Bronchial epithelial cell (primary cell): ENCODE measurements around the gene IFNL1. TPM values are rescaled to one million over a fixed set of nuclear protein-coding genes. Genes with fewer than 3 reads are reported as not detected.

ENCODE experiments used
- DNase-seq: peaks from one replicate; pipeline ENCODE4 v3.0.0-alpha.2; 2010; ENCODE audit warnings: low read depth
- FAIRE-seq: peaks from 2 replicates; lab custom pipeline; 2011; peaks lifted over from hg19 to GRCh38; lab: Jason Lieb, UNC
- H3K27me3 ChIP-seq: 2 replicates; pipeline ENCODE4 v1.5.1; 2011; ENCODE audit warnings: low read length; ENCODE audit not compliant: control insufficient read depth, insufficient read depth
- H3K36me3 ChIP-seq: 2 replicates; pipeline ENCODE4 v1.5.1; 2011; ENCODE audit warnings: low read length; ENCODE audit not compliant: control insufficient read depth, insufficient read depth
- H3K4me3 ChIP-seq: 2 replicates; pipeline ENCODE4 v1.5.1; 2011; ENCODE audit warnings: mild to moderate bottlenecking, low read depth, low read length, control low read depth
- total RNA-seq: library from RNA; depleted of rRNA; stranded (reverse); fragments of >200 nt; gene quantifications from 2 replicates; pipeline ENCODE4 v1.2.1, GENCODE V29; 2014
- TF ChIP-seq, protein P1 (sequence below): IDR thresholded peaks from 2 replicates; pipeline ENCODE4 v1.5.1; 2011; ENCODE audit warnings: mild to moderate bottlenecking, moderate library complexity, low read length, control low read depth, inconsistent platforms; ENCODE audit not compliant: insufficient read depth, severe bottlenecking

IFNL1 gene
- total RNA-seq, 1 donor from 2014 or later: not detected

- DNase-seq (no peak), FAIRE-seq (no peak)
- Histone ChIP-seq H3K4me3 (no peak overlapping the region), H3K36me3 (no peaks in the 10 kb centered on the region), H3K27me3 (peaks cover 3% of the 10 kb centered on the region)
- TF ChIP-seq, protein P1, sequence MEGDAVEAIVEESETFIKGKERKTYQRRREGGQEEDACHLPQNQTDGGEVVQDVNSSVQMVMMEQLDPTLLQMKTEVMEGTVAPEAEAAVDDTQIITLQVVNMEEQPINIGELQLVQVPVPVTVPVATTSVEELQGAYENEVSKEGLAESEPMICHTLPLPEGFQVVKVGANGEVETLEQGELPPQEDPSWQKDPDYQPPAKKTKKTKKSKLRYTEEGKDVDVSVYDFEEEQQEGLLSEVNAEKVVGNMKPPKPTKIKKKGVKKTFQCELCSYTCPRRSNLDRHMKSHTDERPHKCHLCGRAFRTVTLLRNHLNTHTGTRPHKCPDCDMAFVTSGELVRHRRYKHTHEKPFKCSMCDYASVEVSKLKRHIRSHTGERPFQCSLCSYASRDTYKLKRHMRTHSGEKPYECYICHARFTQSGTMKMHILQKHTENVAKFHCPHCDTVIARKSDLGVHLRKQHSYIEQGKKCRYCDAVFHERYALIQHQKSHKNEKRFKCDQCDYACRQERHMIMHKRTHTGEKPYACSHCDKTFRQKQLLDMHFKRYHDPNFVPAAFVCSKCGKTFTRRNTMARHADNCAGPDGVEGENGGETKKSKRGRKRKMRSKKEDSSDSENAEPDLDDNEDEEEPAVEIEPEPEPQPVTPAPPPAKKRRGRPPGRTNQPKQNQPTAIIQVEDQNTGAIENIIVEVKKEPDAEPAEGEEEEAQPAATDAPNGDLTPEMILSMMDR: no peak
Measured at GRCh38 chr19:39321832-39322176, 25.6 kb downstream of the IFNL1 start.

- TF ChIP-seq, protein P1: no peak
- Histone ChIP-seq H3K4me3 (no peak overlapping the region), H3K27me3 (peaks cover 3% of the 10 kb centered on the region), H3K36me3 (no peaks in the 10 kb centered on the region)
- DNase-seq (no peak), FAIRE-seq (no peak)
Measured at GRCh38 chr19:39324242-39324842, 28.1 kb downstream of the IFNL1 start.

GRCh38 chr19:39325778-39326665 is 29.8 kb downstream of the IFNL1 start:
- Histone ChIP-seq H3K4me3 (no peak overlapping the region), H3K36me3 (no peaks in the 10 kb centered on the region), H3K27me3 (peaks cover 2% of the 10 kb centered on the region)
- no peak for FAIRE-seq
- no peak for DNase-seq
- TF ChIP-seq, protein P1: no peak

- DNase-seq (no peak), FAIRE-seq (no peak)
- TF ChIP-seq, protein P1: no peak
- H3K36me3 ChIP-seq: no peaks in the 10 kb centered on the region
- no peak overlapping the region for H3K4me3 ChIP-seq
- no peaks in the 10 kb centered on the region for H3K27me3 ChIP-seq
Measured at GRCh38 chr19:39327363-39328045, 31.3 kb downstream of the IFNL1 start.

- peak; percentile 28 for DNase-seq
- no peaks in the 10 kb centered on the region for H3K36me3 ChIP-seq
- no peak for FAIRE-seq
- no peaks in the 10 kb centered on the region for H3K27me3 ChIP-seq
- no peak overlapping the region for H3K4me3 ChIP-seq
- TF ChIP-seq, protein P1: peak; percentile 79
Measured at GRCh38 chr19:39328046-39328705, 32.0 kb downstream of the IFNL1 start.
